Epithelial cell of esophagus (primary cell): ENCODE data around the gene SLAMF9.

Experiments used
- DNase-seq: peaks from one replicate; pipeline ENCODE4 v3.0.0; 2010; ENCODE audit warnings: low read depth
- H3K4me3 ChIP-seq: 2 replicates; pipeline ENCODE4 v1.5.1; 2011; ENCODE audit warnings: mild to moderate bottlenecking, low read length, control low read depth
- TF ChIP-seq, protein P1 (sequence below): IDR thresholded peaks from 2 replicates; pipeline ENCODE4 v1.5.1; 2011; ENCODE audit warnings: low read depth, mild to moderate bottlenecking, low read length, control low read depth, inconsistent platforms; ENCODE audit not compliant: insufficient read depth; ENCODE audit errors: missing control alignments

The SLAMF9 gene

DNA sequence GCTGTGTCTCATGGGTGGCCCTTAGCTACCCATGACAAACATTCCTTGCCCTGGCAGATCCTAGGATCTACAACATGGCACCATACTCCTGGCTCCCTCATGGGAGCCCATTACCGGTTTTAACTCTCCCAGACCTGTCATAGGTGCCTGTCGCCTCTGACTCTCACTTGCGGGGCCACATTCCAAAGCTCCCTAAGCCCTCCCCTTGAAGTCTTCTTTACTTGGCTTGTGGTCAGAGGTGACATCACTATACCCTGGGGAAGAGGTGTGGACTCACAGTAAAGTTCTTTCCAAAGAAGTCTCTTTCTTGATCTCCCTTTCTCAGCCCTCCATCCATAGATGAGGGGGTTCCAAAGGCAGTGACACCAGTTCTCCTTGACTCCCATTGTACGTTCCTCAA is 5.4 kb upstream of the SLAMF9 start:
- DNase-seq, result peak; percentile 93
- TF ChIP-seq, protein P1, sequence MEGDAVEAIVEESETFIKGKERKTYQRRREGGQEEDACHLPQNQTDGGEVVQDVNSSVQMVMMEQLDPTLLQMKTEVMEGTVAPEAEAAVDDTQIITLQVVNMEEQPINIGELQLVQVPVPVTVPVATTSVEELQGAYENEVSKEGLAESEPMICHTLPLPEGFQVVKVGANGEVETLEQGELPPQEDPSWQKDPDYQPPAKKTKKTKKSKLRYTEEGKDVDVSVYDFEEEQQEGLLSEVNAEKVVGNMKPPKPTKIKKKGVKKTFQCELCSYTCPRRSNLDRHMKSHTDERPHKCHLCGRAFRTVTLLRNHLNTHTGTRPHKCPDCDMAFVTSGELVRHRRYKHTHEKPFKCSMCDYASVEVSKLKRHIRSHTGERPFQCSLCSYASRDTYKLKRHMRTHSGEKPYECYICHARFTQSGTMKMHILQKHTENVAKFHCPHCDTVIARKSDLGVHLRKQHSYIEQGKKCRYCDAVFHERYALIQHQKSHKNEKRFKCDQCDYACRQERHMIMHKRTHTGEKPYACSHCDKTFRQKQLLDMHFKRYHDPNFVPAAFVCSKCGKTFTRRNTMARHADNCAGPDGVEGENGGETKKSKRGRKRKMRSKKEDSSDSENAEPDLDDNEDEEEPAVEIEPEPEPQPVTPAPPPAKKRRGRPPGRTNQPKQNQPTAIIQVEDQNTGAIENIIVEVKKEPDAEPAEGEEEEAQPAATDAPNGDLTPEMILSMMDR, result no peak
- no peak overlapping the region for H3K4me3 ChIP-seq

DNA sequence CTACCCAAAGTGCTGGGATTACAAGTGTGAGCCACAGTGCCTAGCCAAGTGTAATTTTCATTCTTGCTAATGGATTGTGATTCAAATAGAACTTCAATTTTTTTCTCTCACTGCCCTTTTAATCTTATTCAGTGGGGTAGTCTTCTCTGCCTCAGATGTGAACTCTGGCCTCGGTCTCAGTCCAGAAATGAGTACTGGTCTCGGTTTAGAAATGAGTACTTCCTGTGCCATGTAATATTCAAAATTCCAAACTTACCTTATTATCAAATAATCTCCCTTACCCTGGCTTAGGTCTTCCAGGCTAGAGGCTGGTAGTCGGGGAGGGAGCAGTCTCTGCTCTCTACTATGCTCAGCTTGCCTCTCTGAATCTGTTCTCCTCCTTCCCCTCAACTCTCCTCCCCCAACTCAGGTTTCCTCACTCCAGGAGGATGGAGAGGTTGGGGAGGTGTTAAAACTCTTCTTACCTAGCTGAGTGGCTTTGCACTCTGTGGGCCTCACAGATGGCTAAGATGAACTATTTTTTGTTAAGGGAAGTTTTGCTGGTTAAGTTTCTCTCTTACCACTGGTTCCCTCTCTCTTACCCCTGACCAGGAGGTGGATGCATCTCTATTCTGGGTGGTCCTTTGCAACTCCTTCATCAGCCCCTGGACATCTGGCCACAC is 4.8 kb upstream of the SLAMF9 start:
- TF ChIP-seq, protein P1, result no peak
- DNase-seq, result no peak
- no peak overlapping the region for H3K4me3 ChIP-seq

DNA sequence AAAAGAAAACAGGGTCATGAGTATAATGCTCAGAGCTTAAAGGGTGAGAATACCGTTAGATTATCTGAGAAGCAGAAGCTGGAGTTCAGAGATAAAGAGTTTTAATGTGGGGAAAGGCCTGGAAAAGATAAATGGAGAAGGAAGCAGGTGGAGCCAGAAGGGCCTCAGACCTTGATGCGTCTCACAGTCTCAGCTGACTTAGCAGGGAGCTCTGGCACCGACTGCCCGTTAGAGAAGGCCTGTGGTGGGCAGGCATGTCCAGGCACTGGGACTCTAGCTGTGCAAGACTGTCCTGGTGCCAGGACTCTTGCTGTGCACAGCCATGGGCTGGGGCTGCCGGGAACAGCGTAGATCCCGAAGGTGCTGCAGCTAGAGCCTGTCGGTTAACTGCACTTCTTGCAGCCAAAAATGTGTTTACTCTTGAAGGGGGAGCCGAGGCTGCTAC is 3.8 kb upstream of the SLAMF9 start:
- H3K4me3 ChIP-seq, result no peak overlapping the region
- no peak for DNase-seq
- TF ChIP-seq, protein P1, result no peak

DNA sequence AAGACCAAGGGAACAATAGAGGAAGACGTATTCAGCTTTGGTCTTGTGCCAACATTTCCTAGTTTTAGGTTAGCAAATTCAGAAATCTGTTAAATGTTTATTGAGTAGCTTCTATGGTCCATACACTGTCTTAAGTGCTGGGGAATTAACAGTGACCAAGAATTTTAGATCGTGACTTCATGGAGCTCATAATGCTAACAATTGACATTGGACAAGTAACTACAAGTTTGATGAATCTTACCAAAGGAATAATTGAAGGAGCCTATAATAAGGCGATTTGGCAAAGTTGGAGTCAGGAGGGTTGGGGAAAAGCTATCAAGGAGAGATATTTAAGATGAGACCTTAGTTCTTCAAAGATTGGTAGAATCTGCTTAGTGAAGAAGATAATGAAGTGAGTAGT is 1.4 kb upstream of the SLAMF9 start:
- no peak overlapping the region for H3K4me3 ChIP-seq
- peak; percentile 72 for DNase-seq
- TF ChIP-seq, protein P1, result no peak

DNA sequence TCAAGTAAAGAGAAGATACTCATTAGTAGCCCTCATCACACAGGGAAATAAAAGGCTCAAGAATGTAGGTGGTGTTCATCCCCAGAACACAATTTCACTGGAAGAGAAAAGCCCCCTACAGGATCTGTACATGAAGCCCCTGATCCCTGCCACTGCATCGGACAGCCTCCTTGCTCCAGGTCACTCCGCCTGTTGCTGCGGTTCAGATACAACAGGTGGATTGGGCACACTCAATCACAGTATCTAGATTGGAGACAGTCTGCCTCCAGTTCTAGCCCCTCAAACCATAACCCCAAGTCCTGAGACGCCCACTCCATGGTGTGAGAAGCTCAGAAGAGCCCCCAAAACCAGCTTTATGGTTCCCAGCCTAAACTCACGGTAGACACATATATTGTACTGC is 1.1 kb downstream of the SLAMF9 start:
- DNase-seq, result no peak
- TF ChIP-seq, protein P1, result no peak
- no peak overlapping the region for H3K4me3 ChIP-seq

DNA sequence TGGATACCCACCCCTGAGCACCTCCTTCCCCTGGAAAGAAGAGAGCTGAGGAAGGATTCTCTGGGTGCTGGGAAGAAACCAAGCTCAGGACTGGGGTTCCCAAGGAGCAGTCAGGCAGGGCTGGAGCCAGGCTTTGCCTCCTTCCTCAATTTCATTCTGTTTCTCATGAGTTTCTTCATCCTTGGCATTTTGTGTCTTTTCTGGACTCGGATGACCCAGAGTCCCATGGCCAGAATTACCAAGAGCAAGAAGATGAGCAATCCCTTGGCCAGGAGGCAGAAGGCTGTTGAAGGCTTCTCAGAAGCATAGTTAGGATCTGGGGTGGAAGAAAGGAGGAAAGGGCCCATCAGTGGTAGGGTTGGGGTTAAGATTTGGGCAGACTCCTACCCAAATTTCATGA is 2.5 kb downstream of the SLAMF9 start:
- TF ChIP-seq, protein P1, result no peak
- H3K4me3 ChIP-seq, result no peak overlapping the region
- DNase-seq, result no peak

DNA sequence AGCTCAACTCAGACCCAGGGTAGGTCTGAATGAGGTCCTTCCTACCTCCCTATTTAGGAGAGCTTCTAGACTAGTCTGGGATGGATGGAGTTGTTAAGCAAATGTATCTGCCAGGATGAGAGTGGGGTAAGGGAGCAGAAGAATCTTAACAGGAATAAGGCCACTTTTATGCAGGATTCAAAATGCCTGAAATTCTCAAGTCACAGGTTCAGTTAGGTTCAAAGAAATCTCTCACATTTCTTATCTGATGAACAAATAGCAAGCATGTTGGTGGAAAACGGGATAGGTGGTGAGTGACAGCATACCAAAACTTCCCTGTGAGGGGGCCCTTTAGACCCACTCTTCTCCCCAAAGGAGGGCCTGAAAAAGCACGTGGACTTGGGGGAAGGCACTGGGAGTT is 3.0 kb downstream of the SLAMF9 start:
- H3K4me3 ChIP-seq, result no peak overlapping the region
- TF ChIP-seq, protein P1, result no peak
- DNase-seq, result no peak
